ENCODE data around the gene P4HB.

The P4HB gene

GRCh38 chr17:81831563-81831956 lies 28.8 kb downstream of the P4HB start:
- H3K27me3 ChIP-seq (replicated peaks; ENCODE audit: control insufficient read depth, insufficient read depth, low read length), result no peaks in the 10 kb centered on the region
- no peak for DNase-seq (ENCODE audit: low read depth)
- H3K4me3 ChIP-seq (ENCODE audit: low read length), result peak overlapping the region; percentile 83
- H3K36me3 ChIP-seq (ENCODE audit: control insufficient read depth, insufficient read depth, low read length, severe bottlenecking), result no peaks in the 10 kb centered on the region
- peak overlapping the region; percentile 91 for H3K9ac ChIP-seq (ENCODE audit: low read length)
- H3K9me3 ChIP-seq (ENCODE audit: control insufficient read depth, low read length), result no peaks in the 10 kb centered on the region
- peaks cover 19% of the 10 kb centered on the region for H3K4me1 ChIP-seq (ENCODE audit: control insufficient read depth, insufficient read depth, low read length)

DNA sequence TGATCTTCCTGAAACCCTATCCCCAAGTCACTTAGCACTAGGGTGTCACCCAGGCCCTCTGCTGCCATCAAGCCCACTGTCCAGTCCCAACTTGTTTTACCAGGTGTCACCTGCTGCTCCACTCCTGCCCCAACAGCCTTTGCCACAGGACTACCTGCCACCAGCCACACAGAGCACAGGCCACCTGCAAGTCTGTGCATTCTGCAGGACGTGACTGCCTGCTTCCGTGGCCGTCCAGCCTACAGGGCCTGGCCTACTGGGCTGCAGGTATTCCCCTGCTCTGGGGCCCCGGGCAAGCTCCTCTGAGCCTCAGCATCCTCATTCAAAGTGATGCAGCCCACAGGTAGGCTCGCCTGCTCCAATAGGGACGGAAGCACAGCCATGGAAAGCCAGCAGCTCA lies 30.5 kb downstream of the P4HB start:
- peaks cover 26% of the 10 kb centered on the region for H3K4me1 ChIP-seq (ENCODE audit: control insufficient read depth, insufficient read depth, low read length)

GRCh38 chr17:81828656-81829055 lies 31.7 kb downstream of the P4HB start:
- Histone ChIP-seq H3K9me3 (ENCODE audit: control insufficient read depth, low read length) (no peaks in the 10 kb centered on the region), H3K9ac (ENCODE audit: low read length) (no peak overlapping the region), H3K4me3 (ENCODE audit: low read length) (no peak overlapping the region), H3K4me1 (ENCODE audit: control insufficient read depth, insufficient read depth, low read length) (peaks cover 22% of the 10 kb centered on the region), H3K27me3 (replicated peaks; ENCODE audit: control insufficient read depth, insufficient read depth, low read length) (no peaks in the 10 kb centered on the region), H3K36me3 (ENCODE audit: control insufficient read depth, insufficient read depth, low read length, severe bottlenecking) (peaks cover 5% of the 10 kb centered on the region)
- DNase-seq (ENCODE audit: low read depth), result no peak

More for the DNA sequence above, 30.5 kb downstream of the P4HB start:
- DNase-seq (ENCODE audit: low read depth), result no peak
- H3K27me3 ChIP-seq (replicated peaks; ENCODE audit: control insufficient read depth, insufficient read depth, low read length), result no peaks in the 10 kb centered on the region
- H3K9ac ChIP-seq (ENCODE audit: low read length), result no peak overlapping the region
- H3K36me3 ChIP-seq (ENCODE audit: control insufficient read depth, insufficient read depth, low read length, severe bottlenecking), result no peaks in the 10 kb centered on the region
- H3K4me3 ChIP-seq (ENCODE audit: low read length), result no peak overlapping the region
- no peaks in the 10 kb centered on the region for H3K9me3 ChIP-seq (ENCODE audit: control insufficient read depth, low read length)

DNA sequence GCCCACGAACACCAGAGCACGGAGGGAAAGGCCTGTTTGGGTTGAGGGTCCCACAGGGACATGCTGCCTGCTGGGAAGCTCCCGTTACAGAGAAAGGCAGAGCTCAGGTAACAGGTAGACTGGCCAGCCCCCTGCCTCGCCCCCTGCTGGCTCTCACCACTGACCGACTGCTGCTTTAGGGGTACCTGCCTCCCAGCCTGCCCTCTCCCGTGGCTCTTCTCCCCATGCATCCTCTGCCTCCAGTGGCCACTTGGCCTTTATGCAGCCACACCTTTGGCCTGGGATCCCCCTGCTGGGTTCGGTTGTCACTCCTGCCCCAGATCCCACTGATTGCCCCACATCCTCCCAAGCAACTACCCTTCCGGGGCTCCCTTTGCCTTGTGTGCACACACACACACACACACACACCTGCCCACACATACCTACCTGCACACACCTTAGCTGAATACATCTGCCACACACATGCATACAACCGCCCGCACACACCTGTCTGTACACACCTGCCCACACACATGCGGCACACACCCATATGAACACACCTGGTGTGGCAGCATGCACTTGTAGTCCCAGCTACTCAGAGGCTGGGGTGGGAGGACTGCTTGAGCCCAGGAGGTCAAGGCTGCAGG lies 34.4 kb downstream of the P4HB start:
- H3K27me3 ChIP-seq (replicated peaks; ENCODE audit: control insufficient read depth, insufficient read depth, low read length), result no peaks in the 10 kb centered on the region
- no peak overlapping the region for H3K9ac ChIP-seq (ENCODE audit: low read length)
- DNase-seq (ENCODE audit: low read depth), result no peak
- peaks cover 7% of the 10 kb centered on the region for H3K36me3 ChIP-seq (ENCODE audit: control insufficient read depth, insufficient read depth, low read length, severe bottlenecking)
- no peaks in the 10 kb centered on the region for H3K9me3 ChIP-seq (ENCODE audit: control insufficient read depth, low read length)
- no peak overlapping the region for H3K4me3 ChIP-seq (ENCODE audit: low read length)
- H3K4me1 ChIP-seq (ENCODE audit: control insufficient read depth, insufficient read depth, low read length), result peaks cover 18% of the 10 kb centered on the region

DNA sequence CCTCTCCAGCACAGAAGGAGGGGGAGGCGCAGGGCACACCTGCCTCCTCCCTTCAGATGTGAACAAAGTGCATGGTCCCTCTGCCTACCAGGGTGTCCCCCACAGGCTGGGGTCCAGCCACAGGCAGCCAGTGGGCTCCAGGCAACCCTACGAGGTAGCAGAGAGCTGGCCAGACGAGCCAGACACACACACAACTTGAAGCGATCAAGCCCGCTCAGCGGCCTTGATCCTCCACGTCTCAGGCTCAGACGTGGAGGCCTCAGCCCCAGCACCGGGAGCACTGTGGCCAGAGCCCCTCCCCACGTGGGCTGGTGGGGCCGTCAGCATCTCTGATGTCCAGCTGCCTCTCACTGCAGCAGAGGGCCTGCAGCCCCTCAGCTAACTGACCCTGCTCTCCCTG lies 35.7 kb downstream of the P4HB start:
- Histone ChIP-seq H3K27me3 (replicated peaks; ENCODE audit: control insufficient read depth, insufficient read depth, low read length) (peaks cover under 1% of the 10 kb centered on the region), H3K9me3 (ENCODE audit: control insufficient read depth, low read length) (no peaks in the 10 kb centered on the region), H3K4me1 (ENCODE audit: control insufficient read depth, insufficient read depth, low read length) (peaks cover 18% of the 10 kb centered on the region), H3K36me3 (ENCODE audit: control insufficient read depth, insufficient read depth, low read length, severe bottlenecking) (peaks cover 7% of the 10 kb centered on the region), H3K4me3 (ENCODE audit: low read length) (no peak overlapping the region), H3K9ac (ENCODE audit: low read length) (no peak overlapping the region)
- no peak for DNase-seq (ENCODE audit: low read depth)

DNA sequence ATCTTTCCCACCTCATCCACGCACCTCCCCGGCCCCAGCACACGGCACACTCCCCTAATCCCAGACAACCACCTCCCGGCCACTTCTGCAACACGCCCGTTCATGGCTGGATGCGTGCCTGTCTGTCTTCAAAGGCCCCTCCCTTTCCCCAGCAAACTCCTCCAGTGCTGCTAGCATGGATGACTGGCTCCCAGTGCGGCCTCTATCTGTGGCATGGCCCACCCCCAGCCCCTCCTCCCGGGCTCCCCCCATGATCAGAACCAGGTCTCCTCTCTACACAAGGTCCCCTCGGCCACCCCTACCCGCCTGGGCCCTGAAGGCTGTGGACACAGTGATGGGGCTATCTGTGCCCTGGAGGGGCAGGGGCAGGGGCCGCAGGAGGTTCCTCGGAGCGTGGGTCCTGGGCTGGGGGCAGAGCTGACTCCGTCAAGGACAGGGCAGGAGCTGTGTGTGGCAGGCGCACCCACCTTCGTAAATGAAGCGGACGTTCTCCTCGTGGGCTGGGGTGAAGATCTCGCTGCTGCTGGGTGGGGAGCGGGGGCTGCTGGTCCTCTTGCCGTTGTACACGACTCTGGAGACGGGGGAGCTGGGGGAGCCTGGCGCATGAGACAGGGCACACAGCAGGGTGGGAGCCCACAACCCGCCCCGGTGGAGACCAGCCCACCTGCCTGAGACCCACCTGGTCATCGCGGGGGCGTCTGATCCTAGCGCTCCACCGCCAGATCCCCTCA lies 36.4 kb downstream of the P4HB start:
- no peak for DNase-seq (ENCODE audit: low read depth)
- Histone ChIP-seq H3K36me3 (ENCODE audit: control insufficient read depth, insufficient read depth, low read length, severe bottlenecking) (peaks cover 7% of the 10 kb centered on the region), H3K9me3 (ENCODE audit: control insufficient read depth, low read length) (no peaks in the 10 kb centered on the region), H3K27me3 (replicated peaks; ENCODE audit: control insufficient read depth, insufficient read depth, low read length) (peaks cover 6% of the 10 kb centered on the region), H3K4me1 (ENCODE audit: control insufficient read depth, insufficient read depth, low read length) (peaks cover 18% of the 10 kb centered on the region), H3K9ac (ENCODE audit: low read length) (no peak overlapping the region), H3K4me3 (ENCODE audit: low read length) (no peak overlapping the region)

- no peak for DNase-seq (ENCODE audit: low read depth)
- H3K9me3 ChIP-seq (ENCODE audit: control insufficient read depth, low read length), result no peaks in the 10 kb centered on the region
- H3K9ac ChIP-seq (ENCODE audit: low read length), result no peak overlapping the region
- peaks cover 18% of the 10 kb centered on the region for H3K4me1 ChIP-seq (ENCODE audit: control insufficient read depth, insufficient read depth, low read length)
- peaks cover 10% of the 10 kb centered on the region for H3K27me3 ChIP-seq (replicated peaks; ENCODE audit: control insufficient read depth, insufficient read depth, low read length)
- peaks cover 7% of the 10 kb centered on the region for H3K36me3 ChIP-seq (ENCODE audit: control insufficient read depth, insufficient read depth, low read length, severe bottlenecking)
- H3K4me3 ChIP-seq (ENCODE audit: low read length), result no peak overlapping the region
These were observed 37.1 kb downstream of the P4HB start for GRCh38 chr17:81822996-81823819.

GRCh38 chr17:81822312-81822637 lies 38.1 kb downstream of the P4HB start:
- peaks cover 18% of the 10 kb centered on the region for H3K4me1 ChIP-seq (ENCODE audit: control insufficient read depth, insufficient read depth, low read length)
- H3K27me3 ChIP-seq (replicated peaks; ENCODE audit: control insufficient read depth, insufficient read depth, low read length), result peaks cover 19% of the 10 kb centered on the region
- peaks cover 7% of the 10 kb centered on the region for H3K36me3 ChIP-seq (ENCODE audit: control insufficient read depth, insufficient read depth, low read length, severe bottlenecking)
- H3K9me3 ChIP-seq (ENCODE audit: control insufficient read depth, low read length), result no peaks in the 10 kb centered on the region
- H3K4me3 ChIP-seq (ENCODE audit: low read length), result no peak overlapping the region
- H3K9ac ChIP-seq (ENCODE audit: low read length), result peak overlapping the region; percentile 20
- DNase-seq (ENCODE audit: low read depth), result no peak

- Histone ChIP-seq H3K9me3 (ENCODE audit: control insufficient read depth, low read length) (no peaks in the 10 kb centered on the region), H3K4me3 (ENCODE audit: low read length) (no peak overlapping the region), H3K9ac (ENCODE audit: low read length) (peak overlapping the region; percentile 20), H3K4me1 (ENCODE audit: control insufficient read depth, insufficient read depth, low read length) (peaks cover 18% of the 10 kb centered on the region), H3K27me3 (replicated peaks; ENCODE audit: control insufficient read depth, insufficient read depth, low read length) (peaks cover 19% of the 10 kb centered on the region), H3K36me3 (ENCODE audit: control insufficient read depth, insufficient read depth, low read length, severe bottlenecking) (peaks cover 7% of the 10 kb centered on the region)
- DNase-seq (ENCODE audit: low read depth), result no peak
These were observed 38.6 kb downstream of the P4HB start for GRCh38 chr17:81821603-81822311.

GRCh38 chr17:81821147-81821546 lies 39.2 kb downstream of the P4HB start:
- DNase-seq (ENCODE audit: low read depth), result no peak
- Histone ChIP-seq H3K9ac (ENCODE audit: low read length) (no peak overlapping the region), H3K36me3 (ENCODE audit: control insufficient read depth, insufficient read depth, low read length, severe bottlenecking) (peaks cover 7% of the 10 kb centered on the region), H3K9me3 (ENCODE audit: control insufficient read depth, low read length) (no peaks in the 10 kb centered on the region), H3K27me3 (replicated peaks; ENCODE audit: control insufficient read depth, insufficient read depth, low read length) (peaks cover 19% of the 10 kb centered on the region), H3K4me1 (ENCODE audit: control insufficient read depth, insufficient read depth, low read length) (peaks cover 17% of the 10 kb centered on the region), H3K4me3 (ENCODE audit: low read length) (no peak overlapping the region)

DNA sequence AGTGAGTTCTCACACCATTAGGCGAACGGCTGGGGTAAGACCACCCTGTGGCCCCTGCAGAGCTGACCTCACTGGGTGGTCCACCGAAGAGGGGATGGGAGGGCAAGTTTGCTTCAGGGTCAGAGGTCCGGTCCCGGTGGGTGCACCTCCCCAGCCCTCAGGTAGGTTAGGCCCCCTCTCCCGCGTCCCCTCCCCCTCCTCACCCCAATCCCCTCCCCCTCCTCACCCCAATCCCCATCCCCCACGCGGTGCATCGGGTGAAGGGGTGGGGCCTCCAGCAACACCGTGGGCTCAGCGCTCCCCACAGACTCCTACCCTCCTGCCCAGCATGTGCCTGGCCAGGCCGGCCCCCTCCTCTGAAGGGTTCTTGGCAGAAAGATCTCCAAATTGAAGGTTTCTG lies 40.6 kb downstream of the P4HB start:
- no peaks in the 10 kb centered on the region for H3K9me3 ChIP-seq (ENCODE audit: control insufficient read depth, low read length)
- H3K4me3 ChIP-seq (ENCODE audit: low read length), result no peak overlapping the region
- H3K9ac ChIP-seq (ENCODE audit: low read length), result no peak overlapping the region
- H3K27me3 ChIP-seq (replicated peaks; ENCODE audit: control insufficient read depth, insufficient read depth, low read length), result peaks cover 26% of the 10 kb centered on the region
- H3K36me3 ChIP-seq (ENCODE audit: control insufficient read depth, insufficient read depth, low read length, severe bottlenecking), result peaks cover 7% of the 10 kb centered on the region
- H3K4me1 ChIP-seq (ENCODE audit: control insufficient read depth, insufficient read depth, low read length), result peaks cover 11% of the 10 kb centered on the region
- DNase-seq (ENCODE audit: low read depth), result no peak
